GM21390 (cell line): ENCODE data around the gene AMD1.
A peak's percentile ranks its signal among the peaks of the same experiment; 100 is the strongest.
"Not testable (repeated sequence)": the region's sequence is repeated elsewhere in the genome, so short reads cannot be mapped to it uniquely, and the experiment has no call there.

ENCODE experiments used
- ATAC-seq: cut with Tn5 transposase; IDR thresholded peaks from one replicate; pipeline ENCODE4 v1.9.1; 2021; ENCODE audit not compliant: unreplicated experiment

Gene AMD1

DNA sequence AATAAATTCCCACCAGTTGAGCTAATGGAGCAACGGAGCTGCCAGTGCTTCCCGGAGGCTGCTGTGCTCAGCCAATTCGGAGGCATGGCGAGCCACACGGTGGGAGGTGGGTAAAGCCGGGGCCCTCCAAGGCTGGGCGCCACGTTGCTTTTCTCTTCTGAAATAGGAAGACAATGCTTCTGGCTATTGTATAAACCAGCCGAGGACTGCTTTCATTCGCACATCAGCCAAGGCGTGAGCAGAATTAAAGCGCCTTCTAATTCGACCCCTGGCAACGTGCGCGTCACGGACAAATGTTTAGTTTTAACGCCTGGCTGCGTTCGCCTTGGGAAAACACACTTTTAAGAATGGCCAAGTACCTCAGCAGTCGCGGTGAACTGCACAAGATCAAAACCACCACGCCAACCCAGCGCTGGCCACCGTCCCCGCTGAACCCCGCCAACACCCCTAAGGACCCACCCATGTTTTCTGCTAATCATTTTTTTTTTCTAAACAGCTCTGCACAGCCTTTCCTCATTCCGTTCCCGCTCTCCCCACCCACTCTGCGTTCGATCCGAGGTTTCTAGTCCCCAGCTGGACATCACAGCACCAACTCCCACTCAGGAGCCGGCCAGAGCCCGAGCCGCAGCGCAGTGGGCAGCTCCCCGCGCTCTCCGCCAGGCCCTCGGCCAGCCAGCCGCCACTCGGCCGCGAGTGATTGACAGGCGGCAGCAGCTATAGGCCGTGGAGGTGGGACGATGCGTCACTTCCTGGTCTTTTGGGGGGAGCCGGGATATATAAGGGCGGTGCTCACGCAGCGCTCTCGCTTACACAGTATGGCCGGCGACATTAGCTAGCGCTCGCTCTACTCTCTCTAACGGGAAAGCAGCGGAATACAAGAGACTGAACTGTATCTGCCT, at the start of gene AMD1:
AMD1 (plus strand) TSS at position 805 of the 899 bp plus-strand sequence. CDS start 321 bp downstream, outside the sequence.
- peak; percentile 63 for ATAC-seq

- no peak for ATAC-seq
Measured at GRCh38 chr6:110826236-110827129, 48.1 kb upstream of the AMD1 start.

DNA sequence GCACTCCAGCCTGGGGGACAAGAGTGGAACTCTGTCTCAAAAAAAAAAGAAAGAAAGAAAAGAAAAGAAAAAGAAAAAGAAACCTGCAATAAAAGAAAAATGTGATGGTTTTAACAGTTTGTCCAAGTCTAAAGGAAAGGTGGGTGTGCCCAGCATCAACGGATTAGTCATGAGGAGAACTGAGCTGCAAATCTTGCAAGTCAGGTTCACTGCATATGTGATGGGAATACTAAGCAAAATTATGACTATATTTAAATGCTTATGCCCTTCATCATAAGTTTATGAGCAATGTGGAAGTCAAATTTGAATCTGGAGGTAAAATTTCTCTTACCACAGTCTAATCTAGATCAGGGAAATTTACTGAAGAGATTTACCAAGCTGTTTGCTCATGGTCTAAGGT, 46.2 kb upstream of the AMD1 start:
- ATAC-seq, result no peak

DNA sequence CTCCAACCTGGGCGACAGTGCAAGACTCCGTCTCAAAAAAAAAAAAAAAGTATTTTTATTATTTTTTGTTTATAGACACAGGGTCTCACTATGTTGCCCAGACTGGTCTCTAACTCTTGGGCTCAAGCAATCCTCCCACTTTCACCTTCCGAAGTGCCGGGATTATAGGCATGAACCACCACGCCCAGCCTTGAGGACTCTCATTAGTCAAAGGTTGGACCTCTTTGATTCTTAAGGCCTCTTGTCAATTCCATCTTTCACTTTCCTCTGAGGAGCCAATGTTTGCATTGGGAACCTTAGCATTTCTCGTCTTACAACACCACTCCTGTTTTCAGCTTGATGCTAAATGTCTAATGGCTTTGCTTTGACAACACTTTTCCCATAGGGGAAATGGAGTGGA, 43.2 kb upstream of the AMD1 start:
- no peak for ATAC-seq

GRCh38 chr6:110833831-110834230, 40.8 kb upstream of the AMD1 start:
- no peak for ATAC-seq

- ATAC-seq, result not testable (repeated sequence)
Measured at GRCh38 chr6:110835751-110836150, 38.8 kb upstream of the AMD1 start.

- no peak for ATAC-seq
Measured at GRCh38 chr6:110841266-110841665, 33.3 kb upstream of the AMD1 start.

- no peak for ATAC-seq
Measured at GRCh38 chr6:110849781-110850180, 24.8 kb upstream of the AMD1 start.

- ATAC-seq, result no peak
Measured at GRCh38 chr6:110852773-110853172, 21.8 kb upstream of the AMD1 start.

DNA sequence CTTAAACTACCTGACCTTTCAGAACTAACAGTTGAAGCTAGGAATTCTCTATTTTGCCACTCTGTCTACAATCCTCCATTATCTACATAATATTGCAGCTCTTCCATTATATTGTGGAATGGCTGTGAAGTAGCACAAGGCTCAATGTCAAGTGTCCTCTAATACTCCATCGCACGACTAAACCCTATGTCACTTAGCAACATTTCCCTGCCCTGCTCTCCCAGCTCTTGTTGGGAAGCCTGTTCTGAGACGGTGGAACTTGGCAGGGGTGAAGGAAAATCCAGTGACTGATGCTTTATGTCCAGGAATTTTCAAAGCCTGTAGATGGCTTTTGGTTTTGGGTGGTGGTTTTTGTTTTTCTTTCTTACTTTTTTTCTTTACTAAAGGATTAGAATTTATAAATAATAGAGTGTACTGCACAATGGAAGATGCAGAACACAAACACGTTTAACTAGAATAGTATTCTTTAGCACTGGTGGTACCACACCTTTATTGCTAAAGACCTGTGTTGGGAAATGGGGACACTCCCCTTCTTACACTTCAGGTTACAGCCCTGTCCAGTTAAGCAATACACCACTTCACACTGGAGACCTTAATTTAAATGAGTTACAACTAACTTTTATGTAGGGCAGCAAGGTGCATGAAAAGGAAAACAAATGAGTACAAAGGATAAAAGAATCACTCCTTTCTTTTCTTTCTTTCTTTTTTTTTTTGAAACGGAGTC, 20.7 kb upstream of the AMD1 start:
- ATAC-seq, result no peak

DNA sequence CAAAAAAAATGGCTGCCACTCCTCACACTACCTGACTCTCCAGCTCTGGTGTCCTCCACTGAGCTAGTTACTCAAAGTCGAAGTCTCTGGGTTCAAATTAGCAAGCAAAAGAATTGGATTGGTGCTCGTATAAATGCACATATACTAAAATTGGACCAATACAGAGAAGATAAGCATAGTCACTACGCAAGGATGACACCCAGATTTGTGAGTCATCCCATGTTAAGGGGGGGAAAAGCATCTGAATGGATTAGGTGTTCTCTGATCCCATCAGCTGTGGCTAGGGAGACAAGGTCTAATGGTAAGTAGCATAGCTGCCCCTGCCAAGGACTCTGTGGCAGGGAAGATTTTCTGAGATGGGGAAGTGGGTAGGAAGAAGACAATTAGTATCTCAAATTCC, 18.3 kb upstream of the AMD1 start:
- ATAC-seq, result no peak

DNA sequence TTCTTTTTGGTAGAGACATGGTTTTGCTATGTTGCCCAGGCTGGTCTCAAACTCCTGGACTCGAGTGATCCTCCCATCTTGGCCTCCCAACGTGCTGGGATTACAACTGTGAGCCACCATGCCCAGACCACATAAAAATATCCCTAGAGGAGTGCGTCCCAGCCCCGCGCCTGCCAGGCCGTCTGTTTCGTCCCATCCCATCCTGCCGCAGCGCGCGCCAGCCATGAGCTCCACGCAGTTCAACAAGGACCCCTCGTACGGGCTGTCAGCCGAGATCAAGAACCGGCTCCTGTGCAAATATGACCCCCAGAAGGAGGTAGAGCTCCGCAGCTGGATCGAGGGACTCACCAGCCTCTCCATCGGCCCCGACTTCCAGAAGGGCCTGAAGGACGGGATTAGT, 16.6 kb upstream of the AMD1 start:
- no peak for ATAC-seq

DNA sequence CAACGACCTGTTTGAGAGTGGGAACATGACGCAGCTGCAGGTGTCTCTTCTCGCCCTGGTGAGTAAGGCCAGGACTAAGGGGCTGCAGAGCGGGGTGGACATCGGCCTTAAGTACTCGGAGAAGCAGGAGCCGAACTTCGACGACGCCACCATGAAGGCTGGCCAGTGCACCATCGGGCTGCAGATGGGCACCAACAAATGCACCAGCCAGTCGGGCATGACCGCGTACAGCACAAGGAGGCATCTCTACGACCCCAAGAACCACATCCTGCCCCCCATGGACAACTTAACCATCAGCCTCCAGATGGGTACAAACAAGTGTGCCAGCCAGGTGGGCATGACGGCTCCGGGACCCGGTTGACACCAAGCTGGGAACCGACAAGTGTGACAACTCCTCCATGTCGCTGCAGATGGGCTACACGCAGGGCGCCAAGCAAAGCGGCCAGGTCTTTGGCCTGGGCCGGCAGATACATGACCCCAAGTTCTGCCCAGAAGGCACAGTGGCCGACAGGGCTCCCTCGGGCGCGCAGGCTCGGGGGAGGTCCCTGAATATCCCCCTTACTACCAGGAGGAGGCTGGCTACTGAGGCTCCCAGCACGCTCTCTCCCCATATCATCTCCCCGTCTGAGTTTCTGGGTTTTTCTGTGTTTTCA, 15.9 kb upstream of the AMD1 start:
- no peak for ATAC-seq

DNA sequence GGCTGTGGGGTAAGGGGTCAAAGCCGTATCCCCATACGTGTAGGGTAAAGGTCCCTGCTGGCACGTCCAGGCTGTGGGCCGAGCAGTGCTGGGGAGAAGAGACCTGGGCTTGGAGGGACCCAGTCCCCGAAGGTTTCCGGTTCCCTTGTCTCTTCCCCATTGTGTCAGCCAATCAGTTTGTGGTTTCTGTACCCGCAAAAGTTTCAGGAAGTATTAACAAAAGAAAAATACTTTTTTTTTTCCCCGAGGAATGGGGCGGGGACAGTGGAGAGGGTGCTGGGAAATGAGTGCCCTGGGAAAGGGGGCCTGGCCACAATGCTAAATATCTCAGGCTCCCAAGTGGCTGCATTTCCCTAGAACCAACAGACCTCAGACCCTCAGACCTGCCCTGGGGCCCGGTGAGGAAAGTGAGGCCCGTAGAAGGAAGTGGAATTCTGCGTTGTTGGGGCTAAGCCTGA, 15.2 kb upstream of the AMD1 start:
- no peak for ATAC-seq

DNA sequence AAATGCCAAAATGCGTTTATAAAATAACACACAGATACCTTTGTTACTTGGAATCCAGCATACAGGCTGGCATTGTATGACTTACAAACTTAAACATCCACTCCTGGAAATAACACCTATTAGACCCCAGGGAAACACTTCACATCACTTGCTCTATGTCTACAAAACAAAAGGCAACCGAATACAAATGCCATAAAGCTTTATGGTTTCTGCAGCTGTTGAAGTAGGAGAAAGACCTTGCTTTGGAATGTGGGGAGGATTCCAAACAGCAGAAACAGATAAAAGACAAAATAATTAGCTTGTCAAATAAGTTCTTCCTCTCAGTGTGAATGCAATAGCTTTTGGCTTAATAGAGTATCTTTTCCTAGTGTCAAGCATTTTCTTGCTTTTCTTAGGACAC, 9.8 kb upstream of the AMD1 start:
- no peak for ATAC-seq

DNA sequence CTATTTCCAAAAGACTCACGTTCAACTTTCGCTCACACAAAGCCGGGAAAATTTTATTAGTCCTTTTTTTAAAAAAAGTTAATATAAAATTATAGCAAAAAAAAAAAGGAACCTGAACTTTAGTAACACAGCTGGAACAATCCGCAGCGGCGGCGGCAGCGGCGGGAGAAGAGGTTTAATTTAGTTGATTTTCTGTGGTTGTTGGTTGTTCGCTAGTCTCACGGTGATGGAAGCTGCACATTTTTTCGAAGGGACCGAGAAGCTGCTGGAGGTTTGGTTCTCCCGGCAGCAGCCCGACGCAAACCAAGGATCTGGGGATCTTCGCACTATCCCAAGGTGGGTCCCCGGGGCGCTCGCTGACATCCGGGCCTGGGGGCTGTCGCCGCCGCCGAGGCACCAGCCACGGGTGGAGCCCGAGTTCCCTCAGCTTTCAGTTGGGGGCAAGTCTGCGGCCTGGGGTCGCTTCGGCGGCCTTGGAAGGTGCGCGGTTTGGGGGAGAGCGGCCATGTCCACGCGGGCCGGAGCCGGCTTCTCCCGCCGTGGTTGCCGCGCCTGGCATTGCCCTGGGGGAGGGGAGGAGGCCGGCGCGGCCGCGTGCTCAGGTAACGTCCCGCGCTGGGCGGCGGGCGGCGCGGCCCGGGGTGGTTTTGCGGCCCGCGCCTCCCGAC, 429 bp downstream of the AMD1 start:
- peak; percentile 10 for ATAC-seq

DNA sequence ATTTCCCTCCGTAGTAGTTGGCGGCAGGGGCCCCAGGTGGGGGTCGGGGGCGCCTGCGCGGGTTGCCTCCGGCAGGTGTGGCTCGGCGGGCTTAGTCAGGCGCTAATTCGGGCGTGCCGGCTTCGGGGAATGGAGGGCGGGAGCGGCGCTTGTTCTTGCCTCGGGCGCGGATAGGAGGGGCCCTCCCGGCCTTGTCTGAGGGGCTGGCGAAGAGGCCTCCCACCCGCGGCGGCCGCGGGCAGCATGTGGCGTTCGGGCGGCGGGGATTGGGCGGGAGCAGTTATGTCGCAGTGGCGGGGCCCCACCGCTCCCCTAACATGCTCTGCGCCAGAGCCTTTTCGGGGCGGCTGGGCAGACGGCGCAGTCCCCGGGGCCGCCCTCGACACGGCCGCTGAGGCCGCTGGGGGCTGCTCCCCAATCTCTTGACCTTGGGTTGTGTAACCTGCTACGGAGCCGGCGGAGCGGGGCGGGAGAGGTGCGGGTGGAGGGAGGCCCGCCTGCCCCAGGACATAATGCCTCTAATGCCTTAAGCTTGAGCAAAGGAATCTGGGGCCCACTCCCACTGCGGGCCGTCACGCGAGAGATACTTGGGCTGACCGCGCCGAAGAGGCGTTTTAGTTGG, 1.1 kb downstream of the AMD1 start:
- peak; percentile 10 for ATAC-seq

DNA sequence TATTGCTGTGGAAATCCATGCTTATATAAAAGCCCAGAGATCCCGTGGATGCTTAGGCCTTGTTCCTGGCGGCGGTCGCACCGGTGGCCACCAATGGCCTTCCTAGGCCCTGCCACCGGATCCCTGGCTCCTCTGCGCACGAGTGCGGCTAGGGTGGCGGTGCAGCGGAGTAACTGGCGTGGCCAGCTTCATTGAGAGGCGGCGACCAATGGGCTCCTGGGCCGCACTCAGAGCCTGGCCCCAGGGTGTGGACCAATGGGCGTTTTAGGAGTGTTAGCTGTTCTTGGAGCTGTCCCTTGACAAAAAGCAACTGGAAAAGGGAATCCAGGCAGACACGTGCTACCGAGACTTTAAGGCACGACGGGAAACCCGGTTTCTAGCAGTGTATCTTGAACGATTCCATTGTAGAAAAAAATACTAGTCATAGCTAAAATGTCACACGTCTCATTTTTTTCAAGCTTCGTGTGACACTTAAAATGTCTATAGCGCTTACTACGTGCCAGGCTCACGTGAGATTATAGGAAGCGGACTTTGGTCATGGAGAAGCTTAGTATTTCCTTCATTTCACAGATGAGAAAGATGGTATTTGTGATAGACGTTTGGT, 1.7 kb downstream of the AMD1 start:
- ATAC-seq, result peak; percentile 36
